K562 (cell line): ENCODE results near the gene KNL1. TPM values are rescaled to one million over a fixed set of nuclear protein-coding genes. Genes with fewer than 3 reads are reported as not detected.

ENCODE experiments used
- ARHGAP35 ChIP-seq: fragments of 450-650 bp; IDR thresholded peaks from 2 replicates; pipeline ENCODE4 v1.6.1; 2018; ENCODE audit not compliant: partially characterized antibody
- CREM ChIP-seq: IDR thresholded peaks from 2 replicates; pipeline ENCODE4 v1.6.1; 2014; ENCODE audit warnings: antibody characterized with exemption, low read depth
- DACH1 ChIP-seq: fragments of 450-650 bp; IDR thresholded peaks from 2 replicates; pipeline ENCODE4 v1.6.1; 2018; ENCODE audit not compliant: partially characterized antibody
- EP300 ChIP-seq: IDR thresholded peaks from 2 replicates; pipeline ENCODE4 v1.6.1; 2012; ENCODE audit warnings: low read length, improper control_type of control experiment
- ERF ChIP-seq: fragments of 450-650 bp; formaldehyde crosslinking; IDR thresholded peaks from 2 replicates; pipeline ENCODE4 v1.4.0; 2020; ENCODE audit warnings: mild to moderate bottlenecking, mixed read lengths
- FIP1L1 ChIP-seq: fragments of 200-400 bp; formaldehyde crosslinking; IDR thresholded peaks from 2 replicates; pipeline ENCODE4 v1.6.1; 2018; ENCODE audit warnings: mild to moderate bottlenecking, low read depth, low read length; ENCODE audit not compliant: poor library complexity, severe bottlenecking
- FOXJ2 ChIP-seq: fragments of 200-800 bp; sonication (Bioruptor generic); IDR thresholded peaks from 2 replicates; pipeline ENCODE4 v1.6.1; 2016; ENCODE audit warnings: missing genetic modification characterization, missing compliant biosample characterization
- HMG20B ChIP-seq: fragments of 250-450 bp; sonication (Bioruptor Pico); IDR thresholded peaks from 2 replicates; pipeline ENCODE4 v1.5.0; 2021; ENCODE audit warnings: mild to moderate bottlenecking
- HOXB6 ChIP-seq: fragments of 250-450 bp; sonication (Bioruptor Pico); IDR thresholded peaks from 2 replicates; pipeline ENCODE4 v1.5.1; 2022; ENCODE audit warnings: mild to moderate bottlenecking, borderline replicate concordance
- JUND ChIP-seq, 2 experiments: IDR thresholded peaks; 2 replicates in 1 of 2; 3 replicates in 1 of 2; pipeline ENCODE4 v1.6.1; 2011; ENCODE audit warnings: borderline replicate concordance in 2 of 2, low read depth in 2 of 2, low read length in 2 of 2, improper control_type of control experiment in 1 of 2, missing biosample characterization in 1 of 2, missing genetic modification characterization in 1 of 2, missing genetic modification reagents in 1 of 2
- NFATC3 ChIP-seq: fragments of 450-650 bp; IDR thresholded peaks from 2 replicates; pipeline ENCODE4 v1.6.1; 2017; ENCODE audit warnings: mild to moderate bottlenecking
- NRF1 ChIP-seq, 2 experiments: fragments of 450-650 bp; IDR thresholded peaks in 1 of 2; conservative IDR thresholded peaks in 1 of 2; 2 replicates each; pipeline ENCODE4 v1.6.1; 2014; ENCODE audit warnings: mild to moderate bottlenecking in 2 of 2
- PPARD ChIP-seq: fragments of 250-450 bp; sonication (Bioruptor Pico); IDR thresholded peaks from 2 replicates; pipeline ENCODE4 v1.8.0; 2022; ENCODE audit warnings: inconsistent platforms, mild to moderate bottlenecking, moderate library complexity
- SAP30 ChIP-seq: fragments of 200-600 bp; sonication (generic); IDR thresholded peaks from 2 replicates; pipeline ENCODE4 v1.6.1; 2012; ENCODE audit warnings: borderline replicate concordance, low read depth, mild to moderate bottlenecking, moderate library complexity, low read length, control low read depth, inconsistent platforms; ENCODE audit not compliant: insufficient read depth, poor library complexity, severe bottlenecking
- SLC30A9 ChIP-seq: fragments of 250-450 bp; sonication (Bioruptor Pico); IDR thresholded peaks from 2 replicates; pipeline ENCODE4 v1.8.0; 2022; ENCODE audit warnings: mild to moderate bottlenecking, moderate library complexity
- SMARCA5 ChIP-seq: fragments of 450-650 bp; IDR thresholded peaks from 2 replicates; pipeline ENCODE4 v1.6.1; 2016
- SUPT5H ChIP-seq: fragments of 450-650 bp; IDR thresholded peaks from 2 replicates; pipeline ENCODE4 v1.6.1; 2016
- THAP7 ChIP-seq: fragments of 250-450 bp; sonication (Bioruptor Pico); IDR thresholded peaks from 2 replicates; pipeline ENCODE4 v1.5.0; 2021
- ZBTB33 ChIP-seq: sonication (generic); formaldehyde crosslinking; IDR thresholded peaks from 2 replicates; pipeline ENCODE4 v1.8.1; 2023; ENCODE audit warnings: mild to moderate bottlenecking, missing genetic modification reagents
- ZC3H11A ChIP-seq: IDR thresholded peaks from 2 replicates; pipeline ENCODE4 v1.6.1; 2012; ENCODE audit warnings: low read depth, low read length, improper control_type of control experiment
- ZFPM2 ChIP-seq: fragments of 250-450 bp; sonication (Bioruptor Pico); IDR thresholded peaks from 2 replicates; pipeline ENCODE4 v1.5.1; 2022; ENCODE audit warnings: mild to moderate bottlenecking
- ZFX ChIP-seq: sonication (generic); formaldehyde crosslinking; IDR thresholded peaks from 2 replicates; pipeline ENCODE4 v1.8.0; 2022; ENCODE audit warnings: mild to moderate bottlenecking, missing genetic modification reagents, moderate library complexity
- ZNF140 ChIP-seq: fragments of 250-450 bp; sonication (Bioruptor Pico); IDR thresholded peaks from 2 replicates; pipeline ENCODE4 v1.8.0; 2021; ENCODE audit warnings: moderate library complexity, mild to moderate bottlenecking, inconsistent platforms
- ZNF212 ChIP-seq: fragments of 450-650 bp; formaldehyde crosslinking; IDR thresholded peaks from 2 replicates; pipeline ENCODE4 v1.4.0; 2020; ENCODE audit warnings: mild to moderate bottlenecking
- ZNF395 ChIP-seq: fragments of 200-800 bp; sonication (Bioruptor generic); IDR thresholded peaks from 2 replicates; pipeline ENCODE4 v1.6.1; 2017; ENCODE audit warnings: missing genetic modification characterization, missing compliant biosample characterization
- ZNF586 ChIP-seq: fragments of 450-650 bp; formaldehyde crosslinking; conservative IDR thresholded peaks from 2 replicates; pipeline ENCODE4 v1.4.0; 2020; ENCODE audit warnings: mild to moderate bottlenecking, moderate library complexity
- ZNF830 ChIP-seq: fragments of 250-450 bp; sonication (Bioruptor Pico); IDR thresholded peaks from 2 replicates; pipeline ENCODE4 v1.5.0; 2021; ENCODE audit warnings: mild to moderate bottlenecking
- polyA plus RNA-seq, 8 experiments: library from polyadenylated mRNA; depleted of rRNA in 4 of 8; stranded (reverse) in 5 of 8; unstranded in 3 of 8; fragments of >200 nt; fragmentation: Nextera tagmentation in 2 of 8; fragmentation: Illumina TruSeq in 1 of 8; extraction: Ambion mirVana in 2 of 8; extraction: Trizol in 1 of 8; gene quantifications; 2 replicates each; pipeline versions ENCODE4 v1.2.1 to v1.2.3, GENCODE V29; 2011 to 2014; ENCODE audit warnings: inconsistent platforms in 1 of 8, missing spikeins in 1 of 8
- total RNA-seq, 7 experiments: library from RNA; depleted of rRNA in 6 of 7; stranded (reverse); fragments of >200 nt in 6 of 7; fragmentation: Illumina TruSeq in 2 of 7; extraction: Trizol in 2 of 7; gene quantifications; 2 replicates each; pipeline versions ENCODE4 v1.2.1 to v1.2.3, GENCODE V29; 2011 to 2021; ENCODE audit warnings: low replicate concordance in 1 of 7

Gene KNL1
- total and polyA plus RNA-seq, 9 of the 15 experiments (the other 6 are each of a cell fraction or from before 2014, with no cell fraction given), result 14.5 to 65.4 (median 34.6) TPM

GRCh38 chr15:40564591-40565332 is 29.3 kb upstream of the KNL1 start, which contains the start of gene CCDC32 (continued):
- TF ChIP-seq PPARD (no peak), ZFX (CRISPR knock-in tag) (peak; percentile 66), FOXJ2 (tag) (peak; percentile 47; the same call in 1 of the 2 replicates), SUPT5H (peak; percentile 84), HOXB6 (no peak), JUND (IDR thresholded peaks at IDR 0.05; ENCODE audit: borderline replicate concordance, low read depth, low read length) (no peak), JUND (tag; IDR thresholded peaks at IDR 0.05; ENCODE audit: borderline replicate concordance, low read depth, low read length) (no peak), EP300 (no peak), HMG20B (CRISPR knock-in tag) (no peak), NRF1 (conservative IDR thresholded peaks at IDR 0.05 in 1 of 2, IDR thresholded peaks at IDR 0.05 in 1 of 2) (peak; percentile 54 to 71; a peak in 3 of 4 replicates), ZNF586 (CRISPR knock-in tag) (no peak), ZFPM2 (no peak), SAP30 (peak; percentile 72), ZC3H11A (no peak), SLC30A9 (CRISPR knock-in tag) (no peak), ZNF212 (no peak), THAP7 (no peak), ZNF140 (no peak), NFATC3 (no peak), SMARCA5 (no peak), ZBTB33 (CRISPR knock-in tag) (no peak), CREM (peak; percentile 83), DACH1 (no peak), ZNF395 (CRISPR knock-in tag) (no peak), ERF (CRISPR knock-in tag) (no peak), ARHGAP35 (no peak), FIP1L1 (no peak), ZNF830 (CRISPR knock-in tag) (no peak)
